Esophagus squamous epithelium (tissue), 5 donors: ENCODE measurements around the gene TNNC2. TPM values are rescaled to one million over a fixed set of nuclear protein-coding genes. Genes with fewer than 3 reads are reported as not detected.
A peak's percentile ranks its signal among the peaks of the same experiment; 100 is the strongest.

Experiments
- DNase-seq: peaks from one replicate; lab custom pipeline; 2025; lab: John Stamatoyannopoulos, UW
- H3K27ac ChIP-seq, 4 donors: fragments of 200-600 bp; sonication (generic); one replicate each; pipeline ENCODE4 v1.5.1; 2016 to 2019; ENCODE audit warnings: mild to moderate bottlenecking in 1 of 4
- H3K27me3 ChIP-seq, 4 donors: fragments of 200-600 bp; sonication (generic); 1 replicate in 3 of 4; 2 replicates in 1 of 4; pipeline versions ENCODE4 v1.5.1 to v1.6.0; 2017 to 2021; ENCODE audit warnings: antibody characterized with exemption in 1 of 4
- H3K36me3 ChIP-seq, 3 donors: fragments of 200-600 bp; sonication (generic); one replicate each; pipeline ENCODE4 v1.5.1; 2016 to 2019
- H3K4me1 ChIP-seq, 3 donors: fragments of 200-600 bp; sonication (generic); one replicate each; pipeline ENCODE4 v1.5.1; 2017 to 2019
- H3K4me3 ChIP-seq, 4 donors: fragments of 200-600 bp; sonication (generic); 1 replicate in 3 of 4; 2 replicates in 1 of 4; pipeline ENCODE4 v1.5.1; 2016 to 2019; ENCODE audit warnings: mild to moderate bottlenecking in 2 of 4, moderate library complexity in 1 of 4
- H3K9me3 ChIP-seq, 3 donors: fragments of 200-600 bp; sonication (generic); one replicate each; pipeline ENCODE4 v1.5.1; 2016 to 2019
- POLR2A ChIP-seq, 4 donors: fragments of 450-650 bp; IDR thresholded peaks; one replicate each; pipeline ENCODE4 v1.6.1; 2017; ENCODE audit warnings: antibody characterized with exemption in 4 of 4, mild to moderate bottlenecking in 4 of 4, moderate library complexity in 3 of 4
- WGBS, 2 donors: methylation state at CpG; one replicate each; pipeline ENCODE4 v1.1.5; 2018; 5-methylcytosine and 5-hydroxymethylcytosine counted together
- intact Hi-C: fragments of 100-400 bp; cut with DNase I; formaldehyde crosslinking; loops from one replicate; pipeline ENCODE4 v1.15.0; 2022
- total RNA-seq, 4 donors: library from RNA; depleted of rRNA; stranded (reverse); fragments of >200 nt; gene quantifications; one replicate each; pipeline ENCODE4 v1.1.0, GENCODE V29; 2016
- TF ChIP-seq, protein P1 (sequence below), 6 experiments: fragments of 450-650 bp in 4 of 6; fragments of 200-600 bp in 2 of 6; sonication (generic) in 2 of 6; IDR thresholded peaks; one replicate each; pipeline ENCODE4 v1.5.1; 2016 to 2019; ENCODE audit warnings: antibody characterized with exemption in 6 of 6, mild to moderate bottlenecking in 4 of 6, moderate library complexity in 4 of 6
- donor health status: DM: yes; HTN: yes; CAD: no.

The TNNC2 gene
- total RNA-seq, 4 donors from 2014 or later: 1.1 TPM; not detected in 3

DNA sequence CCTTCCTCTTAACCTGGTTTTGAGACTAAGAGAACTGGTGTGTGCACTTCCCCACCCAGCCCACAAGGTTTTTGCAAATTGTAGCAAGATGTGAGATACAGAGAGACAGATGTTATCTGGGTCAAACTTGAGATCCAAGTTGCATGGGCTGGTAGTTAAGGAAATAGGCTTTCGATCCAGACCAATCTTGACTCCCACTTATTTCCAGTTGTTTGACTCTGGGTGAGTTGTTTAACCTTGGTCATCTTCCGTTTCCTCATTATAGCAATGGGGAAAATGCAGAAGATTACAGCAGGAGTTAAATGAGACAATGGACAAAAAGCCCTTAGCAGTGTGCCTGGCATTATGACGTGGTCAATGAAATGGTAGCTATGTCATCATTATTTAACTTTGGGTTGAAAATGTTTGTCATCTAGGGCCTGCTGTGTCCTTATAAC lies 8.2 kb upstream of the TNNC2 start:
- Histone ChIP-seq H3K27me3 (no peaks in the 10 kb centered on the region), H3K9me3 (no peaks in the 10 kb centered on the region), H3K36me3 (peaks cover 0 to 36% (median 3%) of the 10 kb centered on the region in 3 donors), H3K4me1 (peaks cover 30 to 55% (median 33%) of the 10 kb centered on the region in 3 donors), H3K27ac (peak overlapping the region; percentile 88 to 95 (median 91)), H3K4me3 (peak overlapping the region in 3 of 4 donors; percentile 58 to 85 (median 71))
- 58 to 74% methylated on average over 3 of the region's 3 CpGs for WGBS, 2 donors
- intact Hi-C loops: no loop called here
- no peak for DNase-seq
- no peak for TF ChIP-seq POLR2A (IDR thresholded peaks at IDR 0.05)
- TF ChIP-seq, protein P1, sequence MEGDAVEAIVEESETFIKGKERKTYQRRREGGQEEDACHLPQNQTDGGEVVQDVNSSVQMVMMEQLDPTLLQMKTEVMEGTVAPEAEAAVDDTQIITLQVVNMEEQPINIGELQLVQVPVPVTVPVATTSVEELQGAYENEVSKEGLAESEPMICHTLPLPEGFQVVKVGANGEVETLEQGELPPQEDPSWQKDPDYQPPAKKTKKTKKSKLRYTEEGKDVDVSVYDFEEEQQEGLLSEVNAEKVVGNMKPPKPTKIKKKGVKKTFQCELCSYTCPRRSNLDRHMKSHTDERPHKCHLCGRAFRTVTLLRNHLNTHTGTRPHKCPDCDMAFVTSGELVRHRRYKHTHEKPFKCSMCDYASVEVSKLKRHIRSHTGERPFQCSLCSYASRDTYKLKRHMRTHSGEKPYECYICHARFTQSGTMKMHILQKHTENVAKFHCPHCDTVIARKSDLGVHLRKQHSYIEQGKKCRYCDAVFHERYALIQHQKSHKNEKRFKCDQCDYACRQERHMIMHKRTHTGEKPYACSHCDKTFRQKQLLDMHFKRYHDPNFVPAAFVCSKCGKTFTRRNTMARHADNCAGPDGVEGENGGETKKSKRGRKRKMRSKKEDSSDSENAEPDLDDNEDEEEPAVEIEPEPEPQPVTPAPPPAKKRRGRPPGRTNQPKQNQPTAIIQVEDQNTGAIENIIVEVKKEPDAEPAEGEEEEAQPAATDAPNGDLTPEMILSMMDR (IDR thresholded peaks at IDR 0.05): peak in 2 of 6 experiments; percentile 15 to 21

DNA sequence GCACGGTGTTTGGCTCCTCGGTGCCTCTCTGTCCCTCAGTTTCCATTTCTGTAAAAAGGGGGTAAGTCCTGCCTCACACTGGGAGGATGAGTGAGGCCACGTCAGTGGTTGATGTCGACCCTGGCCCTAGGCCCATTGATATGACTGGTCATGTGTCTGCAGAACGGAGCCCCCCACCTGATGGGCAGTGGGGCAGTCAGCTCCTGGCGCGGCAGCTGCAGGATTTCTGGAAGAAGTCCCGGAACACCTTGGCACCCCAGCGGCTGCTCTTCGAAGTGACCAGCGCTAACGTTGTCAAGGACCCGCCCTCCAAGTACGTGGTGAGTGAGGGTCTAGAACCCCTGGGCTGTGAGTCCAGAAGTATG lies 7.7 kb upstream of the TNNC2 start:
- WGBS, 2 donors: 70 to 85% methylated on average over 2 to 10 of the region's 14 CpGs
- peak overlapping the region; percentile 88 to 95 (median 91) for H3K27ac ChIP-seq
- intact Hi-C loops: no loop called here
- H3K4me1 ChIP-seq: peaks cover 30 to 55% (median 33%) of the 10 kb centered on the region in 3 donors
- H3K36me3 ChIP-seq: peaks cover 0 to 31% (median 0%) of the 10 kb centered on the region in 3 donors
- TF ChIP-seq, protein P1 (IDR thresholded peaks at IDR 0.05): no peak
- TF ChIP-seq POLR2A (IDR thresholded peaks at IDR 0.05): no peak
- peak overlapping the region; percentile 58 to 85 (median 78) for H3K4me3 ChIP-seq
- H3K27me3 ChIP-seq: no peaks in the 10 kb centered on the region
- no peak for DNase-seq
- no peaks in the 10 kb centered on the region for H3K9me3 ChIP-seq

DNA sequence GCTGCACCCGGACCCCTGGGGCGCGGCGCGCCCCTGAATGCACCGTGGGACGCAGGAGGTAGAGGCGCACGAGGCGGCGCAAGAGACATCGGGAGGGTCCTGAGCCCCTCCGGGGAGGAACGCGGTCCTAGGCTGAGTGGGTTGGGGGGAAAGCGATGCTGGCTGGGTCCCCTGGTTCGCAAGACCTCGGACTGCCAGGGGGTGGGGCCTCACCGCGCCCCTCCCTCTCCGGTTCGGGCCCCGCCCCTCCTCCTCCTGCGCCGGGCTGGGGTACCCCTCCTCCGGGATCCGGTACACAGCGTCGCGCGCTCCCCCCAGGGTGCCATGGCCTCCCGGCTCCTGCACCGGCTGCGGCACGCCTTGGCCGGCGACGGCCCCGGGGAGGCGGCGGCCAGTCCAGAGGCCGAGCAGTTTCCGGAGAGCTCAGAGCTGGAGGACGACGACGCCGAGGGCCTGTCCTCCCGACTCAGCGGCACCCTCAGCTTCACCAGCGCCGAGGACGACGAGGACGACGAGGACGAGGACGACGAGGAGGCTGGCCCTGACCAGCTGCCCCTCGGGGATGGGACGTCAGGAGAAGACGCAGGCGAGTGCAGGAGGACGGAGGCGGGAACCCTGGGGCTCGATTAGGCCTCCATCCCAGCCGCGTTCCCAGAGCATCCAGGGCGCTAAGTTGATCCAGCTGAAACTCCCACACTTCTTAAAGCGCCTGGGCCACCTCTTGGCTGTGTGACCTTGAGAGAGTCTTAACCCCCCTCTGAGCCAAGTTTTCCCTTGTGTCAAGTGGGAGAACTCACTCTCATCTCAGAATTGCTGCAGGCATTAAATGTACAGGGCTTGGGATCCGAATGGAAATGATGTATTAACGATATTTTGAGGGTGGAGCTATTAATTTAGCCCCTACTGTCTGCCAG lies 7.0 kb upstream of the TNNC2 start:
- Histone ChIP-seq H3K4me3 (peak overlapping the region; percentile 58 to 85 (median 78)), H3K27ac (peak overlapping the region; percentile 88 to 95 (median 91)), H3K4me1 (peaks cover 30 to 61% (median 33%) of the 10 kb centered on the region in 3 donors), H3K9me3 (no peaks in the 10 kb centered on the region), H3K27me3 (no peaks in the 10 kb centered on the region), H3K36me3 (peaks cover 0 to 24% (median 0%) of the 10 kb centered on the region in 3 donors)
- DNase-seq: no peak
- 17 to 41% methylated on average over 10 to 13 of the region's 71 CpGs for WGBS, 2 donors
- TF ChIP-seq, protein P1 (IDR thresholded peaks at IDR 0.05): no peak
- peak in 2 of 4 donors; percentile 16 to 61 for TF ChIP-seq POLR2A (IDR thresholded peaks at IDR 0.05)
- intact Hi-C loops: no loop called here

DNA sequence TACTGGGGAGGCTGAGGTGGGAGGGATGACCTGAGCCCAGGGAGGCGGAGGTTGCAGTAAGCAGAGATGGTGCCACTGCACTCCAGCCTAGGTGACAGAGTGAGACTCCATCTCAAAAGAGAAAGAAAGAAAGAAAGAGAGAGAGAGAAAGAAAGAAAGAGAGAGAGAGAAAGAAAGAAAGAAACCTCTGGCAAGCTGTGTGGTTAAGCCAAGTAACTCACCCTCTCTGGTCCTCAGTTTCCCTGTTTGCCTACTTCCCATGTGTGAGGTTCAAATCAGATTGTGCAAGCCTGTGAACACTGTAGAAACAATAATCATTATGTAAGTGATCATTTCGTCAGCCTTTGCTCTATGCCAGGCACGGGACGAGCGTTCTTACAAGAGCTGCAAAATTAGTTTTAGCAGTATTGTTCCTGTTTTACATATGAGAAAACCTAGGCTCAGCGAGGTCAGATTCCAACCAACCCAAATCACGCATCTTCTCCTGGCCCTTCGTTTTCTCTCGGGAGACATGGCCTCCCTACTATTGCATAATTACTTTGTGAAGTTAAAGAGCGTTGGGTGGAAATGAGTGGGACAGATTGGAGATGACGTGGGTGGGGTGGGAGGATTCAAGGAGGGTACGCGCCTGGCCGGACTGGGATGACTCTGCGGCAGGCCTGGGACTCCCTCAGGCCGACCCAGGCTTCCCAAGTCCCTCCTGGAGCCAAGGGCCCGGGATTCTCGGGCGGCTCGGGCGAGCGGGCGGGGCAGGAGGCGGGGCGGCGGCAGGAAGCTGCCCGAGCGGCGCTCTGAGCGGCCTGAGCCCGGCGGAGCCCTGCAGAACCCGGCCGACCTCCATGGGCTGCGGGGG lies 6.1 kb upstream of the TNNC2 start, which contains the start of gene SNX21:
SNX21 (plus strand) TSS at position 770 of the 853 bp plus-strand sequence. CDS start 121 bp downstream, outside the sequence.
- H3K27ac ChIP-seq: peak within 1 kb of the TSS; percentile 88 to 95 (median 91)
- TF ChIP-seq POLR2A (IDR thresholded peaks at IDR 0.05): no peak
- TF ChIP-seq, protein P1 (IDR thresholded peaks at IDR 0.05): no peak
- H3K4me3 ChIP-seq: peak within 1 kb of the TSS; percentile 58 to 85 (median 78)
- DNase-seq: no peak
- intact Hi-C loops: no loop called here
- 5 to 6% methylated on average over 15 to 19 of the region's 35 CpGs for WGBS, 2 donors
- H3K9me3 ChIP-seq: no peaks in the 10 kb centered on the region
- no peaks in the 10 kb centered on the region for H3K27me3 ChIP-seq
- H3K4me1 ChIP-seq: peaks cover 30 to 69% (median 37%) of the 10 kb centered on the region in 3 donors
- H3K36me3 ChIP-seq: peaks cover 0 to 15% (median 0%) of the 10 kb centered on the region in 3 donors
